ENCODE data around the gene UIMC1. TPM values are rescaled to one million over a fixed set of nuclear protein-coding genes. Genes with fewer than 3 reads are reported as not detected.

Gene UIMC1
- total RNA-seq, 1 experiment from 2014 or later: 38.4 TPM

GRCh38 chr5:176889321-176890280 is 117.0 kb downstream of the UIMC1 start:
- ChIA-PET POLR2A (no interaction called here), RAD21 (ENCODE audit: low non-redundant PET in 1 of 2, low total read pairs in 2 of 2, uncharacterized antibody in 2 of 2, unreplicated experiment in 2 of 2) (no interaction called here), CTCF (no interaction called here)
- intact Hi-C loops (cut with micrococcal nuclease): no loop called here
- ATAC-seq (no peak), DNase-seq (ENCODE audit: low read depth, low spot score) (no peak)
- H2AFZ ChIP-seq (ENCODE audit: low read depth, low read length, poor library complexity, severe bottlenecking): no peak overlapping the region
- H3K9ac ChIP-seq (ENCODE audit: low read length): no peak overlapping the region
- H3K4me2 ChIP-seq (ENCODE audit: low read length): no peak overlapping the region
- no peaks in the 10 kb centered on the region for H3K27me3 ChIP-seq (ENCODE audit: insufficient read depth, low read length)
- no peaks in the 10 kb centered on the region for H3K9me2 ChIP-seq (ENCODE audit: insufficient read depth)
- no peak overlapping the region for H3K27ac ChIP-seq (ENCODE audit: low read depth, low read length)
- no peak overlapping the region for H3K4me3 ChIP-seq (replicated peaks in 1 of 2; ENCODE audit: low read depth in 1 of 2, low read length in 2 of 2)
- H3K4me1 ChIP-seq (ENCODE audit: control insufficient read depth in 1 of 2, insufficient read depth in 2 of 2, low read length in 2 of 2): no peaks in the 10 kb centered on the region
- no peaks in the 10 kb centered on the region for H4K20me1 ChIP-seq (ENCODE audit: insufficient read depth)
- BruUV-seq (replicated peaks): no TSS peak
- no peaks in the 10 kb centered on the region for H3K9me3 ChIP-seq (ENCODE audit: control insufficient read depth in 1 of 2, insufficient read depth in 1 of 2, low read depth in 1 of 2, low read length in 2 of 2)
- no peaks in the 10 kb centered on the region for H3K79me2 ChIP-seq (ENCODE audit: insufficient read depth, low read length)
- H3K36me3 ChIP-seq (ENCODE audit: control insufficient read depth in 1 of 2, insufficient read depth in 2 of 2, low read length in 2 of 2): no peaks in the 10 kb centered on the region
- TF ChIP-seq REST (IDR thresholded peaks at IDR 0.05; ENCODE audit: low read depth): no peak
- no peak for TF ChIP-seq SIN3A (IDR thresholded peaks at IDR 0.05; ENCODE audit: low read depth)
- no peak for TF ChIP-seq ZFX (IDR thresholded peaks at IDR 0.05)
- no peak for TF ChIP-seq EZH2 (IDR thresholded peaks at IDR 0.05)
- TF ChIP-seq EGR1 (IDR thresholded peaks at IDR 0.05; ENCODE audit: low read depth): no peak
- TF ChIP-seq ELF1 (IDR thresholded peaks at IDR 0.05; ENCODE audit: borderline replicate concordance, low read depth): no peak
- TF ChIP-seq TCF7L2 (IDR thresholded peaks at IDR 0.05; ENCODE audit: borderline replicate concordance, extremely low read depth, insufficient read depth, insufficient read length): no peak
- TF ChIP-seq SRF (IDR thresholded peaks at IDR 0.05; ENCODE audit: low read depth): no peak
- TF ChIP-seq POLR2A (IDR thresholded peaks at IDR 0.05; ENCODE audit: borderline replicate concordance, extremely low read depth, insufficient read depth, insufficient read length): no peak
- TF ChIP-seq CBX3 (IDR thresholded peaks at IDR 0.05; ENCODE audit: low read depth): no peak
- TF ChIP-seq RAD21 (IDR thresholded peaks at IDR 0.05; ENCODE audit: low read depth): no peak
- no peak for TF ChIP-seq CTCF (IDR thresholded peaks at IDR 0.05 in 2 of 3, conservative IDR thresholded peaks at IDR 0.05 in 1 of 3; ENCODE audit: borderline replicate concordance in 1 of 3, insufficient read depth in 1 of 3, low read depth in 2 of 3, low read length in 2 of 3)
- TF ChIP-seq FOSL1 (IDR thresholded peaks at IDR 0.05; ENCODE audit: low read depth): no peak
- no peak for TF ChIP-seq ZNF274 (IDR thresholded peaks at IDR 0.05; ENCODE audit: low read depth, low read length)
- TF ChIP-seq EZH2phosphoT487 (IDR thresholded peaks at IDR 0.05; ENCODE audit: borderline replicate concordance): no peak
- no peak for TF ChIP-seq POLR2AphosphoS5 (IDR thresholded peaks at IDR 0.05; ENCODE audit: low read depth, low read length)

All from HCT116 (cell line).